Urothelium cell line (cell line): ENCODE data around the gene DIPK1C.
A peak's percentile ranks its signal among the peaks of the same experiment; 100 is the strongest.

Source experiments
- DNase-seq: peaks from one replicate; pipeline ENCODE4 v3.0.0; 2011; ENCODE audit warnings: low spot score, mixed read lengths
- FAIRE-seq: peaks from 2 replicates; lab custom pipeline; 2011; peaks lifted over from hg19 to GRCh38; lab: Jason Lieb, UNC

The DIPK1C gene

DNA sequence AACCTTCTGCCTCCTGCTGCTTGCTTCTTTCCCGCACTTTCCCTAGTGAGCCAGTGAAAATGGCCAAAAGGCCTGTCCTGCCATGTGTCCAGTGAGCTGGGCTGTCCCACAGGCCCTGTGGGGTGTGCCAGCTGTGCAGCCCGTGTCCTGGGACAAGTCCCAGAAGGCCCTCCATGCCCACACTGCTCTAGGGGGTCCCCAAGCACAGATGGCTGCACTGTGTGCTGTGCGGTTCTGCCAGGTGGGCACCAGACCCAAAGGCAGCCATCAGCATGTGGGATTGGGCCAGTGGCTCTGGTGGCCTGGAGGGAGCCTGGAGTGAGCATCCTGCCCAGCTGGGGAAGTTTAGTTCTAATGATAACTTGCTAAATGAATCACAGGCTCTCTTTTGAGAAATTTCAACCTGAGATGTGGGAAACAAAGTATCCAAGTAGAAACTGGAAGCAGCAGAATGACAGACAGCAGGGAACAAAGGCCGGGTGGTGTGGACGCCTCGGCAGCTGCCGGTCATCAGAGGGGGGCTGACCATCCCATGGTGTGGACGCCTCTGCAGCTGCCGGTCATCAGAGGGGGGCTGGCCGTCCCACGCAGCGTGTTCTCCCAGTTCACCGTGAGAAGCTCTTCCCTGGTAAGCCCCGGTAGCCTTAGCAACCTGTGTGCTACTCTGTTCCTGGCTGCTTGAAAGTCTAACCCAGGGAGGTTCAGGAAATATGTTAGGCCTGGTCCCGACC lies 29.2 kb upstream of the DIPK1C start:
- FAIRE-seq (no peak), DNase-seq (no peak)

DNA sequence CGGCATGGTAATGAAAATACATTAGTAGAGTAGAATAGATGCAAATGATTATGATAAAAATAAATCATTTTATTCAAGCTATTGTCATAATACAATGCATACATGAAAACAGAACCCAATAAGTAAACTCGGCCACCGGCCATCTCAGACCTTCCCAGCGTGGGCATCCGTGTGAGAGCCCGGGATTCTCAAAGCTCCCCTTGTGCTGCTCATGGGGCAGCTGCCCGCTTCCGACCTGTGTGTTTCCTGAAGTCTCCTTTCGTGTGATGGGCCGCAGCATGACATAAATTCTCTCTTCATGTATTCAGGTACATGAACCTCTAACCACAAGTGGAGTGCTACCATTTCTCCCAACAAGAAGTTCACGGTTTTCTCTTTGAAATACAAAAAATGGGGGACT lies 25.6 kb upstream of the DIPK1C start:
- DNase-seq = no peak
- FAIRE-seq = no peak

DNA sequence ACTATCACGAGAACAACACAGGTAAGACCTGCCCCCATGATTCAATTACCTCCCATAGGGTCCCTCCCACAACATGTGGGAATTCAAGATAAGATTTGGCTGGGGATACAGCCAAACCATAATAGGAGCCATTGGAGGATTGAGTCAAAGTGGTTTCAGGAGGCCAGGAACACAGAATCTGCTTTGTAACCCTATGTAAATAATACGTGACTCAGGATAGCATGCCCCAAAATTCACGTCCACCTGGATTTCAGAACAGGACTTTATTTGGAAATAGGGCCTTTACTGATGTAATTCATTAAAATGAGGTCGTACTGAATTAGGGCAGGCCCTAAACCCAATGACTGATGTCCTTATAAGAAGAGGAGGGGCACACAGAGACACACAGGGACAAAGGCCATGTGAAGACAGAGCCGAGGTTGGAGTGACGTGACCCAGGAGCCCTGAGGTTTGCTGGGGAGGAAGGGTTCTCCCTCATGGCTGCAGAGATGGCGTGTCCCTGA lies 23.1 kb upstream of the DIPK1C start:
- no peak for DNase-seq

DNA sequence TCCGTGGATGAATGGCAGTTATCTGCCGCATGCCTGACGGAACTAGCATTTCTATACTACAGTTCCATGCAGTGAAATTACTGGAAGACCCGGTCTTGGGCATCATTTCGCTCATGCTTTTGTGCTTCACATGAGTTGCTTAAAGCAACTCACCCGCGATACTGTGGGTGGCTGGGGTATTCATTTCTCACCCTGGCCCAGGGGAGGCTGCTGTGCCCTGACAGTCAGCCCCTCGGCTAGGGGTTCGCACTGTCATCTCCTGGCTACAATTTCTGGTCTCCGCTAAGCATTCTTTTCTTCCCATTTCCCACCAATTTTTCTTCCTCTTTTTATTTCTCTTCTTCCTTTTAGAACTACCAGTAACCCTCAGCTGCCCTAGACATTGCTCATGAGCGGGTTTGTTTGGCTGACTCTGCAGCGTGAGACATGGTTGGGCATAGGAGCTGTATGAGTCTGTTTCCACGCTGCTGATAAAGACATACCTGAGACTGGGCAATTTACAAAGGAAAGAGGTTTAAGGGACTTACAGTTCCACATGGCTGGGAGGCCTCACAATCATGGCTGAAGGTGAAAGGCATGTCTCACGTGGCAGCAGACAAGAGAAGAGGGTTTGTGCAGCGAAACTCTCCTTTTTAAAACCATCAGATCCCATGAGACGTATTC lies 22.5 kb upstream of the DIPK1C start:
- DNase-seq (no peak), FAIRE-seq (no peak)

More for the DNA sequence above, 23.1 kb upstream of the DIPK1C start:
- no peak for FAIRE-seq

DNA sequence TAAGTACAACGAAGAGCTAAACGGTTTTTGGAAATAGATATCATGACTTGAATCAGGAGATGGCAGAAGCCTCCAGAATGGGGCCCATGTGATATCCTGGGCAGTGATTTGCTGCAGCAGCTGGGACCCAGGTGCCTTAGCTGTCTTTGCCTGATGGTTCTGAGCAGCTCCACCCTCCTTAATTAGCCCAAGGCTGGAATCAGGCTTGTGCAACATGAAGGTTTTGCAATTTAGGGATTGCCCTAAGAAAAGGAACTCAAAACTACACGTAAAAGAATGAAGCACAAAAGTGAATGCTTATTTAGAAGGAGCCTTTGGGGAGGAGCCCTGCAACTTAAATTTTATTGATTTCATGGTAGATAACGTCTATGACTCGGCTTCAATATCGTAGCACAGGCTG lies 21.8 kb upstream of the DIPK1C start:
- FAIRE-seq = no peak
- no peak for DNase-seq

DNA sequence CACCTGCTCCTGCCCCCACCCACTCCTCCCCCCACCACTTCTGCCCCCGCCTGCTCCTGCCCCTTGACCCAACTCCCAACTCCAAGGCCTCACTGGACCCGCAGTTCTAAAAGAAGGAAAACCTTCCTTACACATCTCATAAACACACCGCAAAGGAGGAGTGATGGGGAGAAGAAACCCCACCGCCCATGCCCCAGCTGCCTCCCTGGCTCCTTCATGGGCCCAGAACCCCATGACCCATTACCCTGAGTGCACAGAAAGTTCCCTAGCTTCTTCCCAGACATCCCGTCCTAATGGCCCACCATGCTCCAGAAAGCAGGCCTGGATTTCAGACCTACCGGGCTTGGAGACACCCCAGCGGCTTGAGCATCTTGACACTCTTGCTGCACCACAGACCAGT lies 21.2 kb upstream of the DIPK1C start:
- DNase-seq (no peak), FAIRE-seq (no peak)

DNA sequence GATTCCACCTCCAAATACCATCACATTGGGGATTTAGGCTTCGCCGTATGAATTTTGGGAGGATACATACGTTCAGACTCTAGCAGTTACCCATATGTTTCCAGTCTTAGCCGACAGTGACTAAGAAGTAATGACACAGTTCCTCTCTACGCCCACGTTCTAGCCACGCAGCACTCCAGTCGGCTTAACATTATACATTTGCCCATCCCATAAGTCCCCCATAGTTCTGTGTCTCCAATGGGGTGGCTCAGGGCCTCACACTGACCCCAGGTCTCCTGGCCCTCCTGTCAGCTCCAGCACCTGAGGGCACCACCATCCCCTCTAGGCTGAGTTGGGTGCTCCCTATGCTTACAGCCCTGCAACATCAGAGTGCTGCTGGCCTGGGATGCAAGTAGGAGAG lies 20.7 kb upstream of the DIPK1C start:
- DNase-seq (no peak), FAIRE-seq (no peak)

DNA sequence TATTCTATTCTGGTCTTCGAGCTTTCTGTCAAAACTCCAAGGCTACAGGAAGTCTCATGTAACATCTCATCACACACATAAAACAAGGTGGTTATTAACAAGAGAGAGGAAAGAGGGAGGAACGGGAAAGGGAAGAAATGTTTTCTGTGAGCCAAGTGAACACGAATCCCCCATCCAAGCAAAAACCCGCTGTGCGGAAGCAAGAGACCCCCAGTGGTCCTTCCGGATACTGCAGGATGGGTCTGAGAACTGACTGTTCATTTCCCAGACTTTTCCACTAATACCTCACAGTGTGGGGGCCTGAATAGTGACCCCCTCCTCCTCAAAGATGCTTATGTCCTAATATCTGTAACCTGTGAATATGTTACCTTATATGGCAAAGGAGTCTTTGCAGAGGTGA lies 19.0 kb upstream of the DIPK1C start:
- DNase-seq (no peak), FAIRE-seq (no peak)

DNA sequence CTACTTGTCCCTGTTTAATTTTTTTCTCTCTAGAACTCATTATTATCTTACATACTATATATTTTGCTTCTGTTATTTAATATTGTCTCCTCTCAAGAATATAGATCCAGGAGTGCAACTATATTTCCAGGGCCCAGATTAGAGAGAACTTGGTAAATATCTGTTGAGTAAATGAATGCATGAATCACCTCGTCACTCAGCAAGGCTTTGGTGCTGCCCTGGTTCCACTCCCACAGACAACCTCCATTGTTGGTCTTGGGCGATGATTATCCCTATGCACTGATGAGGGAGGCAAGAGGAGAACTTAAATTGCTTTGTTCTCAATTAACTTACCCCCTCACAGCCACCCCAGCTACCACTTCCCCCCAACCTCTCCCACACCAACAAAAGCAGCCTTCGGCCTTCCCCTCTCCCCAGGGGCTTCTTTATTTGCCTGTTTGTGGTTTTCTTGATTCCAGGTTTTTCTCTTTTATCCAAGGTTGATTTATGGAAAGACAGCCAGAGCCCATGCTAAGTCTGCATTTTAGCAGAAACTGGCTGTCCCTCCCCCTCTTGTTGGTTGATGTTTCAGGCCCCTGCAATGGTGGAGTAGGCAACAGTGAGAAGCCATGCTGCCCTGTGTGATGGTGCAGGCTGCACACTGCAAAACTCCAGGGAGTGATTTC lies 17.0 kb upstream of the DIPK1C start:
- FAIRE-seq (no peak), DNase-seq (no peak)

DNA sequence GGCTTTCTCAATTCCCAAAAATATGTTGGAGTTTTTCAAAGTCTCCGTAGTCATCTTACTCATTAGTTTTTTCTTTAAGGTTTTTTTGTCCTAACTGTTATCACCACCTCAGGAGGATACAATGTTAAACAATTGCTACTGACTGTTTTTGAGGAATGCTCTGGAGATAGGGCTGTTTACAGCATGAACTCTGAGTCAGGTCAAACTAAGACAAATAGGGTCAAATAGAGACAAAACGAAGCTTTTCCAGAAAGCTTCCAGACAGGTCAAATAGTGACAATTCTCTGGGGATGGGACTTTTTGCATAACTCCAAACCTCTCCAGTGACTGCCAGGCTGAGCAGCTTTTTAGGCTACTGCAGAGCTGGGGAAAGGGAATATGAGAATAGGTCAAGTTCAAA lies 15.2 kb upstream of the DIPK1C start:
- DNase-seq = no peak
- FAIRE-seq = no peak

DNA sequence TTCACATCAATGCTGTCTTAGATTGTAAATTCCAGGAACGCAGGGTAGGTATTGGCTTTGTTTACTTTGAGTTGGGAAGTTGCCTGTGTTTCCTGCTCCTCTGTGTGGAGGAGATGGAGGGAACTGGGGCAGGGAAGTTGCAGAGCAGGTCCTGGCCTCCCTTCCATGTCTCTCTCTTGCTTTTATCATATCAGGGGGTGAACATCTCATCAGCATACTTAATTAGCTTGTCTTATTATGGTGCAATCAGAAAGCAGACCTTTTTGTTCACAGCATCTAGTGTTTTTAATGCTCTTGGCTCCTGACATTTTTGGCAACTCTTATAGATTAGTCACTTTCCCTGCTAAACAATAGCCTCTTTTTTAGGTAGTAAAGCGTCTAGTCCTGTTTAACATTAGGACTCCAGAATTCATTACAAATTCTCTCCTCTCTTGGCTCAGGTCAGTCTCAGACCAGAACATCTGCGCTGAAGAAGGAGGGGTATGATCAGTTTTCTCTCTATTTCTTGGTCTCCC lies 11.5 kb upstream of the DIPK1C start:
- FAIRE-seq = peak; percentile 23
- DNase-seq = peak; percentile 37

DNA sequence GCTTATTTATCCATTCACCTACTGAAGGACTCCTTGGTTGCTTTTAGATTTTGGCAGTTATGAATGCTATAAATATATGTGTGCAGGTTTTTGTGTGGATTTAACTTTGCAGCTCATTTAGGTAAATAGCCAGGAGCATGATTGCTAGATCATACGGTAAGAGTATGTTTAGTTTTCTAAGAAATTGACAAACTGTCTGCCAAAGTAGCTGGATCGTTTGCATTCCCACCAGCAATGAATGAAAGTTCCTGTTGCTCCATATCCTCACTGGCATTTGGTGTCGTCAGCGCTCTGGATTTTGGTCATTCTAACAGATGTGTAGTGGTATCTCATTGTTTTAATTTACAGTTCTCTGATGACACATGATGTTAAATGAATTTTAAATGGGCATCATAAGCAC lies 8.7 kb upstream of the DIPK1C start:
- FAIRE-seq (no peak), DNase-seq (no peak)

DNA sequence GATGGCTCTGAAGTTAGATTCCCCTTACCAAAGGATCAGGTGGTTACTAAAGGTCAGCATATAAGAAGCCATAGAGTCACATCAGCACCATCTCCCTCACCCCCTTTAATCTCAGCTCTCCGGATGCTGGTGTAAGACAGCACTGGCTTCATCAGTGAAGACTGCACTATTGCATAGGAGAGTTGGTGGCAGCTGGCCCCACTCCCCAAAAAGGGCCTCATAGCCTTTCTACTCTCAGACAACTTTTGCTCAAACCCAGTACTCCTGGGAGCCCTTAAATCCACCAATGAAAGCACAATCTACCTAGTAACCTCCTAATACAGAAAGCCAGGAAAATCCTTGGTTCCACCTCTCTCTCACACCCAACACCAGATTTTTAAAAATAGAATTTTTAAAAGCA lies 6.9 kb upstream of the DIPK1C start:
- FAIRE-seq (no peak), DNase-seq (no peak)

DNA sequence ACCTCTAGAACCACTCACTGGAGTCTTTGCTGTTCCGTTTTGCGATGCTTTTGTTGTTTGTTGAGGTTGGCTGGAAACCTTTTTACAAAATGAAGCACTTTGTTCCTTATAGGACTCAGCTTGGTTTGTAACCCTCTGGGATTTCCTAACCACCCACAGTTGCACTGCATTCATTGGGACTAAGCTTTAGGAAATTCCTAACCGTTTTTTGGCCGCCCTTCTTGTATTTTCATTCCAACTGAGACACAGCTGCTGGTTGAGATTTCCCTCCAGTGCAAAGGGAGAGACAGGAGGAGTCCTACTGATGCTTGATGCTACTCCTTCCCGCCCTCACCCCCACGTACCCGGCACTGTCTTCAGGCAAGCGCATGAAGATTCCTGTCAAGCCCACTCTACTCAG lies 6.1 kb upstream of the DIPK1C start:
- DNase-seq (no peak), FAIRE-seq (no peak)

DNA sequence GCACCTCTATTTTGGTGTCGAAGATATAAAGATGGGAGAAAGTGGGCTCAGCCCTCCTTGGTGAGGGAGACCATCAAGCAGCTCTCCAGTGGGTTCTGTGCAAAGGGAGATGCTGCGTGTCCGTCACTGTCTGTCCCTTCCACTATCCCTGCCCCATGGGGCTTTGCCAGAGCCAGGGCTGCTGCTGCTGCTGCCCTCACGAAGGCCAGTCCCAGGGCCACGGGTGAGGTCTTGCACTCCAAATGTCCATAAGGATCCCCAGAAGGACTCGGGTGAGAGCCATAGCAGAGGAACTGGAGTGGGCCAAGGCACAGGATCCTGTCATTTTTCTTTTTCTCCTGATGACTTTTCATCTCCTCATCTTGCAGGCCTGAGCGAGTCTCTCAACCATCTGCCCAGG lies 3.7 kb upstream of the DIPK1C start:
- DNase-seq = no peak

DNA sequence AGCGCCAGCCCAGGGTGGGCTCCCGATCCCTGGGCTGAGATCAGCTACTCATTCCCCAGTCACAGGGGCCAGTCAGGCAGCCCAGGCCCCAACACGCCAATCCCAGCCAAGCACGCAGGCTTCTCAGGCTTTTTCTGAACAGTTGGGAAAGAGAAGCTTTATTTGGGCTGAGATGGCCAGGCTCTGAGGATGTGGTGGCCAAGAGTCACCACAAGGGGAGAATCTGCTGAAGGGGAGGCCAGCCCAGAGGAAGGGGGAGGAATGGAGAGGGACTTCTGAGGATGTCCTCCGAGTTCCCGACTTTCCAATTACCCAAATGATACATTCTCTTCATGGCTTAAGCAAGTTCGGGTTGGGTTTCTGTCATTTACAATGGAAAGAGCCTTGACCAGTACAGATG lies 2.8 kb upstream of the DIPK1C start:
- FAIRE-seq = no peak
- peak; percentile 33 for DNase-seq

More for the DNA sequence above, 3.7 kb upstream of the DIPK1C start:
- no peak for FAIRE-seq

DNA sequence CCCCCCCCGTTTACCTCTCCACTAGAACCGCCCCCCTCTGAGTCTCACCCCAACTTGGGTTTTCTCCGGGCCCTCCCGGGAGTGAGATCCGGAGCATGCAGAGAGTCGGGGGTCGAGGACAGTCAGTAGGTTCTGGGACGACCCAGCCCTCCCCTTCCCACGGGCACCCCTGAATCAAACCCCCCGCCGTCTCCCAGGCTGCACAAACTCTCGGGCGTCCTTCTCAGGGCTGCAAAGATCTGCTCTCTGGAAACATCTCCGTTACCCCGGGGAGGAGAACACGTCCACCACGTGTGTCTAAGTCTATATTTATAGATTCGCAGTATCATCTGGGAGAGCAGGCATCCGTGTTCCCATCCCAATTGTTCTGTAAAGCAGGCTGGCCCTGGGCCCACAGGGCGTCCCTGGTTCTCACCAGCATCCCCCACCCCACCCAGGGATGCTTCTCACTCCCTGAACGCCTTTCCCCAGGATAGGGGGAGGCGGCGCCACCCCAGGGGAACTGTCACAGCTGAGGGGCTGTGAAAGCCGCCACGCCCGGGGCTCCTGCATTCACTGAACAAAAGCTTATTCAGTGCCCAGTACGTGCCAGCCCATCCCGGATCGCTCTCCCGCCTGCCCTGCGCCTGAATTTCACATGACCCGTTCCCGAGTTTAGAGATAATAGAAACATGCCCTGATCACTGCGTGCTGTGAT lies 765 bp upstream of the DIPK1C start:
- DNase-seq = no peak
- no peak for FAIRE-seq

DNA sequence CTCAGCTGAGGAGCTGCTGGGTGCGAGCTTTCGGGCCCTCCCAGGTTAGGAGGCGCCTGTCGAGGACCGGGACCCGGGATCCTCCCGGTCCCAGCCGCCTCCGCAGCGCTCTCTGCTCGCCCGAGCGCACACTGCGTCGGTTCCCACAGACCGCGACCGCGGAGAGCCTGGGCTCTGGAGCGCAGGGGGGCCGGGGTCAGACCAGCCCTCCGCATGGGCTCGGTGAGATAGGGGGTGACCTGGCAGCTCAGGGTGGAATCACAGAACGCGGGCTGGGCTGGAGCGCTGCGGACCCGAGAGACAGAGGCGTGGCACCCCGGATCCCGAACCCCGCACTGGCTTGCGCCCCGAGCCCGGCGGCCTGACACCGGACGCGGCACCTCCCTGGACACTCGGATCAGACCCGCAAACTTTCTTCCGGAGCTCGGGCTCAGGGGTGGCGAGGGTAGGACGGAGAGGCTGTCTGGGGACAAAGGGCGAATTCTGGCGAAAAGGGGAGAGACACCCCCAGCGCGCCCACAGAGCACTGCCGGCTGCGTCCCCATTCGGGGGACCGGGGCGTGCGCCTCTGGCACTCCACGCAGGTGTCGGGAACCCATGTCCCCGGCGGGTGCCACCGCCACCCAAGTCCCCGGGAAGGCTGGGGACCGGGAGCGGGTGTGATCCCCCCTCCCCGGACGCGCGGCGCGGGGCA lies 612 bp downstream of the DIPK1C start:
- no peak for FAIRE-seq
- no peak for DNase-seq

DNA sequence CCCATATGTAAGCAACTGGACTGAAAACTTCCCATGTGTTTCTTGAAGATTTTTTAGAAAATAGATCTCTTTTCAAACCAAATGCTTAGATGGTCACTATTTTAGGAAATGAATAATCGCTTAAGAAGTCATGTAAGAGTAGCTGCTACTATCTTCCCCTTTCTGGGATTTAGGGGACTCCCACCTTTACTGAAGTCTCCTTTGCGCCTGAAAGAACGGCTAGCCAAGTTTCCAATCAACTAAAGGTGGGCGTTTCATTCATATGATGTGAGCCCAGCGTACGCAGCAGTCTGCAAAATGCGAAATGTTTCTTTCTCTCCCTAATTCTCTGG lies 1.1 kb downstream of the DIPK1C start:
- DNase-seq (no peak), FAIRE-seq (no peak)

DNA sequence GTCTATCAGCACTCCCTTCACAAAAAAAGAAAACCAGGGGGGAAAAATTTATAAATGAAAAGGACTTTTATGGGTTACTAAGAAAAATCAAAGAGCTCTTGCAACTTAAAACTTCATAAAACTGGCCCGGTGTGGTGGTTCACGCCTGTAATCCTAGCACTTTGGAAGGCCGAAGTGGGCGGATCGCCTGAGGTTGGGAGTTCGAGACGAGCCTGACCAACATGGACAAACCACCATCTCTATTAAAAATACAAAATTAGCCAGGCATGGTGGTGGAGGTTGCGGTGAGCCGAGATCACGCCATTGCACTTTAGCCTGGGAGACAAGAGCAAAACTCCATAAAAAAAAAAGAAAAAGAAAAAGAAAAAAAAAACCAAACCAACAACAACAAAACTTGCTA lies 1.7 kb downstream of the DIPK1C start:
- no peak for FAIRE-seq
- DNase-seq = no peak

DNA sequence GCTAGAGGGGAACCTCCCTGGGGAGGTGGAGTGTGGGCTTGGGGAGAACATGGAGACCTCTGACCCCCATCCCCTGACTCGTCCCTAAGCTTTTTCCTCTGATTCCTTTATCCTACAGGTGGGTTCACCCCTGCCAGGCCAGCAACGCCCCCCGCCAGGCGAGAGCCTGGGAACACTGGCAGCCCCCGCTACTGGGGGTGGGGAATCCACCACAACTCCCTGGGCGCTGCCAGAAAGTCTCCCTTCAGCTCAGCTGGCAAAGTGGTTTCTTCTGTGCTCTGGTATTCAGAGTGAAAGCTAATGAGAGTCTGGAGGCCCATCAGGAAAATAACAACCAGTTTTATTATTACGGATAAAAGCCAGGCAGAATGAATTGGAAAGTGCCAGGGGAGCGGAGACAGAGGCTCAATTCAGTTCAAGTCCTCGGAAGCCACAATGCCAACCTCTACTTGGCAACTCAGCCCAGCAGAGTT lies 2.8 kb downstream of the DIPK1C start:
- FAIRE-seq = no peak
- no peak for DNase-seq
